GM19025 (cell line): Measurements from ENCODE around the gene HCFC1.

Source experiments
- ATAC-seq: cut with Tn5 transposase; IDR thresholded peaks from one replicate; pipeline ENCODE4 v1.9.1; 2021; ENCODE audit warnings: mild to moderate bottlenecking, low read depth, moderate library complexity; ENCODE audit not compliant: unreplicated experiment

HCFC1 gene

GRCh38 chrX:153971450-153972367 lies at the start of gene HCFC1:
Gene HCFC1 (minus strand): TSS chrX:153971818. CDS start chrX:153970840, 978 bp downstream.
- ATAC-seq = peak; percentile 36

DNA sequence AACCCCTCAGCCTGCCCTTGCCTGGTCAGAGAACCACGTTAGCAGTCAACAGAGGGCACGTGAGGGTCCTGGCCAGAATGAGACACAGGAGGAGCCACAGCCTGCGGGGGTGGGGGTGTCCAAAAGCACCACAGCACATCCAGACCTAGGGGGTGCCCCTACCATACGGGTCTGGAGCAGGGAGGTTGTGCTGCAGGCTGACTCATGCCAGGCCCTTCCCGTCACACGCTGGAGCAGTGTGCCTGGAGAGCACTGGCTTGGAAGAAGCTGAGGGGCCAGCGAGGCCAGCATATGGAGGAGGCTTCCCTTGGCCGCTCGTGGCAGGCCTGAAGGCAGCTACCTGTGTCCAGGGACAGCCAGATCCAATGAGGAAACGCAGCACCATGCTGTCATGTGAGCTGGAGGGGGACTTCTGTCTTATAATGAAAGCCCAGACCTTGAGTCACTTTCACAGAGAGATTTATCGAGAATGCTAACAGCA lies 49.6 kb upstream of the HCFC1 start:
- ATAC-seq = no peak

DNA sequence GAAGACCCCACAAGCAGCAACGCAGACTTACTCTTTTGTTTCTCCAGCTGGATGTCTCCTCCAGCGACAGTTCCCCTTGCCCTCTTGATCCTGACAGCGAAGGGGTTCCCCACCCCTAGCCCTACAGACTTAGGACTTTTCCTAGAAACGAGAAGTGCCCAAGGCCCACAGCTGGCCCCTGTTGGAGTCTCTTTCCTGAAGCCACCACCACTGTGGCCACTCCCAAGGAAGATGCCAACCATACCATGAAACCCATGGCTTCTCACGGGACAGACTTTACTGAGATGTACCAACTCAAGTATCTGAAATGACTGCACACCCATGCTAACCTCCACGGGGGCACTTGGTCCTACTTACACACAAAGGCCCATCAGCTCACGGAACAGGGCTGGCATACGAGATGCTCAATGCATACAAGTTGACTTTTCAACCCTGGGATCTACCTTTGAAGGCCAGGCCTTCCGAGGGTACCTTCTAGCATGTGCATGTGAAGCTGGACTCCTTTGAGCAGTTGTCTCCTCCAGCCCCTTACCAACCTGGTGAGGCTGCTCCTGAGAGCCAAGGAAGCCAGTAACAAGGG lies 49.0 kb upstream of the HCFC1 start:
- no peak for ATAC-seq

DNA sequence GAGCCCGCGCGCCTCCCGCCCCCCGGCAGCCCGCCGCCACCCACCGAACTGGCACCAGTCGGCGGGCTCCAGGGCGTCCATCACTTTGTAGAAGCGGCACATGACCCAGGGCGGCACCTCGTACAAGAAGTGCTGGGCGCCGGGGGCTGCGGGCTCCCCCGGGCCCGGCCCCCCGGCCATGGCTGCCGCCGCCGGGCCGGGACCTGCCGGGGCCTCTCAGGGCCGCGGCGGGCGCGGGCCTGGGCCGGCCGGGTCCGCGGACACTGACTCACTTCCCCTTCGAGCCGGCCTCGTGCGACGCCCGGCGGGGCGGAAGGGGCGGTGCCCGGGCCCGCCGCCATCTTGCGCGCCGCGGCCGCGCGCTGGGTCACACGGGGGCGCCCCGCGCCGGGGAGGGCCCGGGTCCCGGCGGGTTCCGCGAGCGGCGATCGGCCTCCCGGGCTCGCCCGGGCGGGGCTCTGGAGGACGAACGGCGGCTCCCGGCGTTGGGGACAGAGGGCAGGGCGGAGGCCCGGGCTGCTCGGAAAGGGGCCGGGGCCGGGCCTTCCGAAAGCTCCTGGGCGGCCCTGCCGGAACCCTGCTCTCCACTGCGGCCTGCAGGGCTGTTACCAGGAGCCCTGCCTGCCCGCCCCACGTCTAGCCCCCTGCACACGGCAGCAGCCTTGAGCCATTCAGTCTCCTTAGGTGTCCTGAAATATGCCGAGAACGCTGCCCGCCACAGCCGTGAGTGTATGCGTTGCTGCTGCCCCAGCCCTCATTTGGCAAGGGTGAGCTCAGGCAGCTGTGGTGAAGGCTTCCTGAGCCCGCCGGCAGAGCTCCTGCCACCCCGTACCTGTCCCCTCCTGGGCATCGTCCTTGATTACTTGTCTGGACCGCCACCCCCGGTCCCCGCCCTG lies 48.3 kb upstream of the HCFC1 start, which contains the start of gene IRAK1:
Gene IRAK1, minus strand, starts transcription at position 270 of the 896 bp plus-strand sequence. Its CDS starts 90 bp downstream, at position 180.
- ATAC-seq = peak; percentile 77

- peak; percentile 12 for ATAC-seq
Observed at GRCh38 chrX:154019061-154019621, 47.5 kb upstream of the HCFC1 start.

DNA sequence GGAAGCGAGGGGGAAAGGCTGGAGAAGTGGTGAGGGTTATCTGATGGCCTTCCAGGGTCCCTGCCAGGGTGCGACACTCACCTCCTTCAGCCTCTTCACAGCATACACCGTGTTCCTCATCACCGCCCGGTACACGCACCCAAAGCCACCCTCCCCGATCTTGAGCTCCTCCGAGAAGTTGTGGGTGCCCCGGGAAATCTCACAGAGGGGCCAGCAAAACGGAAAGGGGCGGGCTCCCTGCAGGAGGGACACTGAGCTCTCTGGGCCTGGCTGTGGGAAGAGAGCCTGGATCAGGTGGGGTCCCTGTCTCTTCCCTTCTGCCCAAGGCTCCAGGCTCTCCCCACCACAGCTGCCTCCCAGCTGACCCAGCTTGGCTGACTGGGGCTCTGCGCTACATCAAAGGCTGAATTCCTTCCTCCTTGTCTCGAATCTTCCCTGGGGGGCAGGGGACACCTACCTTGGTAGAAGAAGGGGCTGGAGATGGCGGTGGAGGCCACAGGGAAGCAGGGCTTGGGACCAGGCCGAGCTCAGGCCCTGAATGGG lies 47.0 kb upstream of the HCFC1 start:
- no peak for ATAC-seq

DNA sequence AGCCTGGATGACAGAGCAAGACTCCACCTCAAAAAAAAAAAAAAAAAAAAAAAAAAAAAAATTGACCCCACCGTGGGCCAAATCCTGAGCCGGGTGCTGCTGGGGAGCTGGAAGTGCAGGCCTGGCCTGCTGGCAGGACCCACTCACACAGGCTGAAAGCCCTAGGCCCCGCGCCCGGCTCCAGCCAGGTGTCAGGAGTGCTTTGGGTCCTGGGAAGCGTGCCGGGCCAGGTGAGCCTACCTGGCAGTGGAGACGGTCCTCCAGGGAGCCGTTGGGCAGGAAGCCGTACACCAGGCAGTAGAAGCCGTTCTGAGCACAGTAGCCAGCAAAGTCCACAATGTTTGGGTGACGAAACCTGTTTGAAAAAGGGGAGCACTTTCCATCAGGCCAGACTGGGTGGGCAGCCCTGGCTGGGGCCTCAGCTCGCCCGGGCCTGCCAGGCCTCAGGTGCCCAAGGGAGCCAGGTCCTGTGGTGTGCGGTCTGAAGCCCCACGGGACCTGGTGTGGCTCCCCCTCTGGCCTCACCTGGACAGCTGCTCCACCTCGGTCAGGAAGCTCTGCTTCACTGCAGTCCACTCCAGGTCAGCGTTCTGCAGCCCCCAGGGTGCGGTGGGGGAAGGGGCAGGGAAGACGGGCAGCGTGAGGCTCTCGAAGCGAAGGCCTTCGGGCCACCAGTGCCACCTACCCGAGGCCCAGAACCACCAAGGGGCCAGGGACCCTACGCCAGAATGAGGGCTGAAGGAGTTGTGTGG lies 46.3 kb upstream of the HCFC1 start:
- no peak for ATAC-seq

GRCh38 chrX:154016366-154017076 lies 44.9 kb upstream of the HCFC1 start:
- ATAC-seq = no peak

GRCh38 chrX:154015581-154016264 lies 44.1 kb upstream of the HCFC1 start:
- ATAC-seq = no peak

GRCh38 chrX:154014429-154015380 lies 43.1 kb upstream of the HCFC1 start:
- no peak for ATAC-seq

DNA sequence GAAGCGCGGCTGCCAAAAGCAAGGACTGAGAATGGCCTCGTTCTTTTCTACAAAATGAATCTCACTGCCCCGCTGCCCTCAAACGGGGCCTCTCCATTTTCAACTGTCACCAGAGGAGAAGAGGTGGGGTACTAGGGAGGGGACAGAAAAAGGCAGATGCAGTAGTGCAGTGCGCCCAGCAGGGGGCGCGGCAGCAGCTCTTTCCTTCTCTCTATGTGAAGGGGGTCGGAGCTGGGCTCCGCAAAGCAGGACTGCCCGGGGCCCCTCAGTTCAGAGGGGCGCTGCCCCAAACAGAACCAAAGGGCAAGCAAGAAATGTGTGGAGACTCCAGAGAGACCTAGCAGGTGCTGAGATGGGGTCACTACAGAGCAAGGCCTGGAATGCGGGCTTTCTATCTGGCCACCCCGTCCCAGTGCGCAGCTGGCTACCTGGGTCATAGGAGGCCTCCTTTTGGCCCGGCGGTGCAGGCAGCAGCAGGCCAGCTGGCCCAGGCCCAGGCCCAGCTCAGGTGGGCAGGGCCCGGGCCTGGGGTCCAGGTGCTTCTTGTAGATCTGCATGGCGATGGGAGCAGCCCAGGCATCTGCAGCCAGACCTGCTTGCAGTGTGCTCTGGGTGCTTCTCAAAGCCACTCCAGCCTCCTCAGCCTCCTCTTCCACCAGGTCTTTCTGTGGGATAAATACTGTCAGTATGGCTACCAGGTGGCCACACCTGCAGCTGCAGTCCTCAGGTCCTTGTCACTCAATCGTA lies 42.2 kb upstream of the HCFC1 start:
- ATAC-seq = no peak

DNA sequence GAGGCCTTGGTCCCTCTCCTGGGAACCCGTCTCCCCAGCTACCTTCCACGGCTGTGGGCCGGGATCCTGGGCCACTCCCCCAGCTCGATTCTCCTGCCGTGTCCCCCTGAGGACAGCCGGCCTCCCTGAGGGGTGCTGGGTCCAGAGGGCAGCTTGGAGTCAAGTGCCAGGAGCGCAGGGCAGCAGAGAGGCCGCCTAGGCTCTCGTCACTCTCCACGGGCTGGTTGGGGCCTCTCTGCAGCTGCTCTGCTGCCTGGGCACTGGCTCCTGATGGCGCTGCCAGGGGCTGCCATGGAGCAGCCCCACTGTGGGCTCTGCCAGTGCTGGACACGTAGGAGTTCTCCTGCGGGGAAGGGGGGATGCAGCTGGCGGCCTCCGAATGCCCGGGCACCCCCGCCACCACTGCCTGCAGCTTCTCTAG lies 41.4 kb upstream of the HCFC1 start:
- no peak for ATAC-seq

DNA sequence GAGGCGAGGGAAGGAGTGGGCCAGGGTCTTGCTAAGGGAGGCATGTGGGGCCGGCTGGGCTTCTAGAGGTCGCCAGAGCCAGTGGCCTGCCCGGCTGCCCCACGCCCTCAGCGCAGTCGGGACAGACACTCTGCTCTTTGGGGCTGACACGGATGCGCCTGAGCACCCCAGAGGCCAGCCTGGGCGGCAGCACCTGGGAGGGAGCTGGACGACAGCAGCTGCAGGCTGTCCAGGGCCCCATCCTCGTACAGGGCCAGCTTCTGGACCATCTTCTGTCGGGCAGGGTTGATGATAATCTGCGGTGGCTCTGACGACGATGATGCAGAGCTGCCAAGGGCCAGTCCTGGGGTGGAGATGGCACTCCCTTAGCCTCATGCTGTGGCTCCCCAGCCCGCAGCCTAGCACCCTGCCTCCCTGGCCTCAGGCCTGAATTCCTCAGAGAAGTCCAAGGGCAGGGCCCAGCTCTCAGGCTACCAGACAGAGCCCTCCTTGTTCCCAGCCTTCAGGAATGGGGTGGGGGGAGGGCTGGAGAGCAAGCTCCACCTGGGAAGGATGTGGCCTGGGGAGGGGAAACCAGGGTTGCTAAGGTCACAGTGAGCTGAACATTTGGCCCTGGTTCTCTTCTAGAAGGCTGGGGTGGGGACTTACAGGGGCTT lies 40.8 kb upstream of the HCFC1 start:
- no peak for ATAC-seq

GRCh38 chrX:154011376-154012335 lies 40.0 kb upstream of the HCFC1 start:
- no peak for ATAC-seq
